Kidney tubule cell (primary cell): ENCODE results near the gene CDK8.

Source experiments
- DNase-seq: peaks from one replicate; pipeline ENCODE4 v3.0.0-alpha.2; 2018; ENCODE audit warnings: low spot score

CDK8 gene

DNA sequence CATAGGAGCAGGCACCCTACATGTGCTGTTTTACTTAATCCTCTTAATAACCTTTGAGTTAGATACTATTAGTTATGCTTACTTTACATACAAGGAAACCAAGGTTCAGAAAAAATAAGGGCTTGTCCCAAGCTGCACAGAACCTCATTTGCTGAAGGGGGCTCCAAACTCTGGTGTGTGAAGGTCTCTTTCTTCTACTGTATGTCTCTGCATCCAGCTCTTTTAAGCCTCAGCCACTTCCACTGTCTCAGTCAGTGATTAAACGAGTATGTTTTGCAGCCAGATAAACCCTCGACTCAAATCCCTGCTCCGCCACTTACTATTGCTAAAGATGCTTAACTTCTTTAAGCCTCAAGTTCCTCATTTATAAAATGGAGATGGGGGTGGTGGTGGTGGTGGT lies 191.2 kb downstream of the CDK8 start:
- no peak for DNase-seq

DNA sequence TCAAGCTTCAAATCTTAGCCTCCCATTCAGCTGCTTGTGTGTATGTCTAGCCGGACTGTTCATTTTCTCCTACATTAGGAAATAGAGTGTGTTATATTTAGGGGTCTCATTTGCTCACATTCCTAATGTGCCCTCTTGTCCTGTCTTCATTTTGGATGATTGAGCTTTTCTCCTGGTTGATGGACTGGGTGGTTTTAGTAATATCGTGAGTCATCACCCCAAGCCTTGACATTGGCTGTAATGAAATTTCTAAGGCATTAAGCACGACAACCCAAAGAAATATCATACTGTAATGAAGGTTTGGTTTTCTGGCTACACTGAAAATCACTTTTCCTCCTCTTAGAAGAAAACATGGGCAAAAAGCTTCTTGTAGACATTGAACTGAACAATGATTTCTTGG lies 192.8 kb downstream of the CDK8 start:
- no peak for DNase-seq

DNA sequence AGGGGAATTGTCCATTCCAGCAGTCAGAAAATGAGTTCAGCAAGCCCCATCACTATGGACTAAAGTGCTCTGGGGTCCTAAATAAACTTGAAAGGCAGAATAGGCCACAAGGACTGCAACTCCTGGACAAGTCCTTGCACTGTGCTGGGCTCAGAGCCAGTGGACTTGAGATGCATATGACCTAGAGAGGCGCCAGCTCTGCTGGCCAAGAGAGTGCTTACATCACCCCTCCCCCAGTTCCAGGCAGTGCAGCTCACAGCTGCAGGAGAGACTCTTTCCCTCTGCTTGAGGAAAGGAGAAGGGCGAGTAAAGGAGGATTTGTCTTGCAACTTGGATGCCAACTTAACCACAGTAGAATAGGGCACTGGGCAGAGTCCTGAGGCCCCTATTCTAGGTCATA lies 194.1 kb downstream of the CDK8 start:
- DNase-seq: no peak

DNA sequence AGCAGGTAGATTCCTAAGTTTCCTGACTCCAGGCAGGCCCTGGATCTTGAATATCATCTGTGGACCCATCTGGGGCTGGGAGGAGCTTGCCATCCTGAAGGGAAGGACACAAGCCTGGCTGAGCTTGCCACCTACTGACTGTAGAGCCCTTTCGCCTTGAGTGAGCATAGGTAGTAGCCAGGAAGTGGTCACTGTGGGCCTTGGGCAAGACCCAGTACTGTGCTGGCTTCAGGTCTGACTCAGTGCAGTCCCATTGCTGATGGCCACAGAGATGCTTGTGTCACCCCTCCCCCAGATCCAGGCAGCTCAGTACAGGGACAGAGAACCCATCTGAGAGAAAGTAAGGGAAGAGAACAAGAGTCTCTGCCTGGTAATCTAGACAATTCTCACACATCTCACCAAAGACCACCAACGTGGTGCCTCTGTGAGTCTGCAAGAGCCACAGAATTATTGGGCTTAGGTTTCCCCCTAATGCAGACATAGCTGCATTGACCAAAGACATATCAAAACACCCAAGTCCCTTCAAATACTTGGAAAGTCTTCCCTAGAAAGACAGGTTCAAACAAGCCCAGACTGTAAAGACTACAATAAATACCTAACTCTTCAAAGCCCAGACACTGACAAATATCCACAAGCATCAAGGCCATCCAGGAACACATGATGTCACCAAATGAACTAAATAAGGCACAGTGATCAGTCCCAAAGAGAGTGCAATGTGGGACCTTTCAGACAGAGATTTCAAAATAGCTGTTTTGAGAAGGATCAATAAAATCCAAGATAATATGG lies 195.3 kb downstream of the CDK8 start:
- DNase-seq: peak; percentile 70
